Measurements from ENCODE around the gene CDHR3. TPM values are rescaled to one million over a fixed set of nuclear protein-coding genes. Genes with fewer than 3 reads are reported as not detected.

The CDHR3 gene
- total and polyA plus RNA-seq, 2 donors from 2014 or later, result 3.6 to 7.1 TPM

- no peak for FAIRE-seq
- Histone ChIP-seq H3K9me3 (ENCODE audit: control insufficient read depth in 2 of 3, insufficient read depth in 1 of 3, low read length in 3 of 3) (no peaks in the 10 kb centered on the region), H3K27ac (ENCODE audit: low read depth in 2 of 2, low read length in 2 of 2) (no peak overlapping the region), H3K9ac (ENCODE audit: low read length in 3 of 3) (no peak overlapping the region), H3K4me1 (ENCODE audit: control insufficient read depth in 2 of 3, insufficient read depth in 2 of 3, low read depth in 1 of 3, low read length in 3 of 3) (peaks cover 0 to 40% (median 39%) of the 10 kb centered on the region in 3 donors), H3K36me3 (ENCODE audit: control insufficient read depth in 2 of 3, insufficient read depth in 3 of 3, low read length in 3 of 3) (no peaks in the 10 kb centered on the region), H3K27me3 (ENCODE audit: control insufficient read depth, insufficient read depth, low read length) (no peaks in the 10 kb centered on the region), H3K4me3 (ENCODE audit: low read length in 3 of 3) (no peak overlapping the region)
- peak in 2 of 5 donors; percentile 43 to 56 for DNase-seq
- no peak for TF ChIP-seq CTCF (IDR thresholded peaks at IDR 0.05; ENCODE audit: borderline replicate concordance, extremely low read depth, insufficient read depth)
- intact Hi-C loops (cut with DNase I), result no loop called here
Measured at GRCh38 chr7:106068538-106068961, 105.5 kb downstream of the CDHR3 start.

- FAIRE-seq, result no peak
- Histone ChIP-seq H3K4me1 (ENCODE audit: control insufficient read depth in 2 of 3, insufficient read depth in 2 of 3, low read depth in 1 of 3, low read length in 3 of 3) (peaks cover 0 to 40% (median 38%) of the 10 kb centered on the region in 3 donors), H3K27ac (ENCODE audit: low read depth in 2 of 2, low read length in 2 of 2) (no peak overlapping the region), H3K36me3 (ENCODE audit: control insufficient read depth in 2 of 3, insufficient read depth in 3 of 3, low read length in 3 of 3) (no peaks in the 10 kb centered on the region), H3K9me3 (ENCODE audit: control insufficient read depth in 2 of 3, insufficient read depth in 1 of 3, low read length in 3 of 3) (no peaks in the 10 kb centered on the region), H3K9ac (ENCODE audit: low read length in 3 of 3) (no peak overlapping the region), H3K27me3 (ENCODE audit: control insufficient read depth, insufficient read depth, low read length) (no peaks in the 10 kb centered on the region), H3K4me3 (ENCODE audit: low read length in 3 of 3) (no peak overlapping the region)
- peak in 1 of 5 donors; percentile 36 for DNase-seq
- intact Hi-C loops (cut with DNase I), result no loop called here
- no peak for TF ChIP-seq CTCF (IDR thresholded peaks at IDR 0.05; ENCODE audit: borderline replicate concordance, extremely low read depth, insufficient read depth)
Measured at GRCh38 chr7:106068986-106069385, 105.9 kb downstream of the CDHR3 start.

DNA sequence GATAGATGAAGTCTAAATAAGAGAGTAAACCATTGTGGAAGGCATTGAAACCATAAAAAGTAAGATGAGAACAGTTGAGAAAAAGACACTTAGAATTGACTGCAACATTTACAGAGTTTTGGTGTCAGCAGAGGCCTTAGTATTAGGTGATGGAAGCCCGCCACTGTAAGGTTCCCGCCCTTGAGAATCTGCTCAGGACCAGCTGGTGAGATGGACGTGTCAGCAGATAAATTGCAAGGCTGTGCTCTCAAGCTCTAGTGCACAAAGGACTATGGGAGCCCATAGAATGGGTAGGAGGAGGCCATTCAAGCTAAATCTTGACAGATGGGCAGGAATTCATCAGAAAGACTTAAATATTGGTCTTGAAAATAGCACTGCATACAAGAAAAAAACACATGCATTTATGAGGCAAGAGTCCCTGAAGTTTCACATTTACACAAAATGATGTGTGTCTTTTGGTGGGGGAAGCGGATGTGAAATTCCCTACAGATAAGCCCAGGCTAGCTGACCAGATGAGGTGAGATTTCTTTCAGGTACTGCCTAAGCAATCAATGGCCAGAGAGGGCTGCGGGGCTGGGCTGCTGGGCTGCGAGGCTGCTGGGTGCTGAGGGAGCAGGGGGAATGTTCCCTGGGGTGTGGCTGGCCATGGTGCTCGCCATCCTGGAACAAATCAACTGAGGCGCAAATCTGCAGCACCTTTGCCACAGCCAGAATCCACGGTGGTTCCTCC lies 106.6 kb downstream of the CDHR3 start:
- TF ChIP-seq CTCF (IDR thresholded peaks at IDR 0.05; ENCODE audit: borderline replicate concordance, extremely low read depth, insufficient read depth), result no peak
- intact Hi-C loops (cut with DNase I), result no loop called here
- no peak overlapping the region for H3K9ac ChIP-seq (ENCODE audit: low read length in 3 of 3)
- no peaks in the 10 kb centered on the region for H3K27me3 ChIP-seq (ENCODE audit: control insufficient read depth, insufficient read depth, low read length)
- DNase-seq (peak in 1 of 5 donors; percentile 90), FAIRE-seq (no peak)
- peaks cover 0 to 35% (median 31%) of the 10 kb centered on the region in 3 donors for H3K4me1 ChIP-seq (ENCODE audit: control insufficient read depth in 2 of 3, insufficient read depth in 2 of 3, low read depth in 1 of 3, low read length in 3 of 3)
- H3K4me3 ChIP-seq (ENCODE audit: low read length in 3 of 3), result no peak overlapping the region
- H3K36me3 ChIP-seq (ENCODE audit: control insufficient read depth in 2 of 3, insufficient read depth in 3 of 3, low read length in 3 of 3), result no peaks in the 10 kb centered on the region
- peak overlapping the region; percentile 3 to 18 for H3K27ac ChIP-seq (ENCODE audit: low read depth in 2 of 2, low read length in 2 of 2)
- no peaks in the 10 kb centered on the region for H3K9me3 ChIP-seq (ENCODE audit: control insufficient read depth in 2 of 3, insufficient read depth in 1 of 3, low read length in 3 of 3)

Data from kidney (tissue), 14 donors.